SU-DHL-6 (cell line): ENCODE data around the gene NUDT3.

Experiments used
- H2AFZ ChIP-seq: fragments of 200-600 bp; sonication (generic); 2 replicates; pipeline ENCODE4 v1.6.1; 2014; ENCODE audit warnings: low read depth, mild to moderate bottlenecking, moderate library complexity, mixed read lengths, antibody characterized with exemption, low read length; ENCODE audit not compliant: severe bottlenecking
- H3F3A ChIP-seq: fragments of 200-600 bp; shearing (Covaris generic); 2 replicates; pipeline ENCODE4 v1.6.0; 2016; ENCODE audit warnings: antibody characterized with exemption, mild to moderate bottlenecking; ENCODE audit not compliant: insufficient read depth
- H3K27ac ChIP-seq: fragments of 200-600 bp; sonication (generic); 2 replicates; pipeline ENCODE4 v1.5.1; 2016; ENCODE audit warnings: low read depth, mild to moderate bottlenecking, low read length, moderate library complexity, mixed read lengths
- H3K27me3 ChIP-seq: fragments of 200-600 bp; sonication (generic), shearing (Covaris generic); 2 replicates; pipeline ENCODE4 v1.6.0; 2014; ENCODE audit warnings: mild to moderate bottlenecking, low read length
- H3K36me3 ChIP-seq: fragments of 200-600 bp; sonication (generic); 2 replicates; pipeline ENCODE4 v1.6.1; 2014; ENCODE audit warnings: mild to moderate bottlenecking, low read length, mixed read lengths
- H3K4me2 ChIP-seq: fragments of 300-600, 200-600 bp; shearing (Covaris generic), sonication (generic); 2 replicates; pipeline ENCODE4 v1.6.0; 2014; ENCODE audit warnings: low read length, low read depth, mild to moderate bottlenecking; ENCODE audit not compliant: poor library complexity, severe bottlenecking
- H3K4me3 ChIP-seq: fragments of 200-600 bp; sonication (generic); 2 replicates; pipeline ENCODE4 v1.5.1; 2014; ENCODE audit warnings: antibody characterized with exemption, low read length, mild to moderate bottlenecking, mixed read lengths; ENCODE audit not compliant: insufficient read depth, poor library complexity, severe bottlenecking
- H3K79me2 ChIP-seq: fragments of 200-600 bp; sonication (generic); 2 replicates; pipeline ENCODE4 v1.6.1; 2014; ENCODE audit warnings: mild to moderate bottlenecking, low read length, moderate library complexity; ENCODE audit not compliant: insufficient read depth
- H3K9ac ChIP-seq: fragments of 200-600 bp; sonication (generic); 2 replicates; pipeline ENCODE4 v1.7.0; 2014; ENCODE audit warnings: mild to moderate bottlenecking, low read length
- H3K9me2 ChIP-seq: fragments of 200-600 bp; sonication (generic); replicated peaks from 2 replicates; pipeline ENCODE4 v1.6.1; 2014; ENCODE audit warnings: low read length; ENCODE audit not compliant: insufficient read depth
- H3K9me3 ChIP-seq: fragments of 200-600 bp; sonication (generic); 2 replicates; pipeline ENCODE4 v1.6.1; 2014; ENCODE audit warnings: low read length, mixed read lengths; ENCODE audit not compliant: insufficient read depth
- H4K20me1 ChIP-seq: fragments of 200-600 bp; sonication (generic); 2 replicates; pipeline ENCODE4 v1.6.1; 2014; ENCODE audit warnings: low read depth, mild to moderate bottlenecking, antibody characterized with exemption, low read length, moderate library complexity, mixed read lengths
- EZH2phosphoT487 ChIP-seq: fragments of 200-600 bp; sonication (generic), shearing (Covaris generic); conservative IDR thresholded peaks from 2 replicates; pipeline ENCODE4 v1.6.1; 2018; ENCODE audit warnings: mild to moderate bottlenecking, antibody characterized with exemption, low read length, moderate library complexity, mixed read lengths
- TF ChIP-seq, protein P1 (sequence below): fragments of 200-600 bp; sonication (generic); IDR thresholded peaks from one replicate; pipeline ENCODE4 v1.5.1; 2017; ENCODE audit warnings: antibody characterized with exemption, mild to moderate bottlenecking, low read length, moderate library complexity; ENCODE audit not compliant: insufficient read depth, poor library complexity, severe bottlenecking

Gene NUDT3

DNA sequence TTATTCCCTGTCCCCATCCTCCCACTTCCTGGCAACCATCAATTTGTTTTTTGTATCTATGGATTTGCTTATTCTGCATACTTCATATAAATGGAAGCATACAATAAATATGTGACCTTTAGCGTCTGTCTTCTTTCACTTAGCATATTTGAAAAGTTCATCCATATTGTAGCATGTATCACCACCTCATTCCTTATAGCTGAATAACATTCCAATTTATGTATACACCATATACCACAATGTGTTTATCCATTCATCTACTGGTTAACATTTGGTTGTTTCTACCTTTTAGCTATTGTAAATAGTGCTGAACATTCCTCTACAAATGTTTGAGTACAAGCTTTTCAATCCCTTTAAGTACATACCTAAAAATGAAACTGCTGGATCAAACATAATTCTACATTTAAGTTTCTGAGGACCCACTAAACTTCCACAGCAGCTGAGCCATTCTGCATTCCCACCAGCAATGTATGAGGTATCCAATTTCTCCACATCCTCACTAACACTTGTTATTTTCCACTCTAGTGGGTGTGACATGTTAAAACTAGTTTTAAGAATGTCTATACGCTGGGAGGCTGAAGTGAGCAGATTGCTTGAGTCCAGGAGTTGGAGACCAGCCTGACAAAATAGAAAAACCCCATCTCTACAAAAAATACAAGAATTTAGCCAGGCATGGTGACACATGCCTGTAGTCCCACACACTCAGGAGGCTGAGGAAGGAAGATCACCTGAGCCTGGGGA, 32.9 kb downstream of the NUDT3 start:
- Histone ChIP-seq H2AFZ (no peak overlapping the region), H4K20me1 (peaks cover 21% of the 10 kb centered on the region), H3K4me3 (no peak overlapping the region), H3K79me2 (peaks cover 98% of the 10 kb centered on the region), H3K36me3 (no peaks in the 10 kb centered on the region), H3K27ac (no peak overlapping the region), H3K9me3 (no peaks in the 10 kb centered on the region), H3K4me2 (no peak overlapping the region), H3K9me2 (no peaks in the 10 kb centered on the region), H3K9ac (no peak overlapping the region), H3F3A (0 out of 2 replicates have a peak, but pooled peaks cover 12% of the 10 kb centered on the region), H3K27me3 (no peaks in the 10 kb centered on the region)
- TF ChIP-seq EZH2phosphoT487, result no peak
- TF ChIP-seq, protein P1, sequence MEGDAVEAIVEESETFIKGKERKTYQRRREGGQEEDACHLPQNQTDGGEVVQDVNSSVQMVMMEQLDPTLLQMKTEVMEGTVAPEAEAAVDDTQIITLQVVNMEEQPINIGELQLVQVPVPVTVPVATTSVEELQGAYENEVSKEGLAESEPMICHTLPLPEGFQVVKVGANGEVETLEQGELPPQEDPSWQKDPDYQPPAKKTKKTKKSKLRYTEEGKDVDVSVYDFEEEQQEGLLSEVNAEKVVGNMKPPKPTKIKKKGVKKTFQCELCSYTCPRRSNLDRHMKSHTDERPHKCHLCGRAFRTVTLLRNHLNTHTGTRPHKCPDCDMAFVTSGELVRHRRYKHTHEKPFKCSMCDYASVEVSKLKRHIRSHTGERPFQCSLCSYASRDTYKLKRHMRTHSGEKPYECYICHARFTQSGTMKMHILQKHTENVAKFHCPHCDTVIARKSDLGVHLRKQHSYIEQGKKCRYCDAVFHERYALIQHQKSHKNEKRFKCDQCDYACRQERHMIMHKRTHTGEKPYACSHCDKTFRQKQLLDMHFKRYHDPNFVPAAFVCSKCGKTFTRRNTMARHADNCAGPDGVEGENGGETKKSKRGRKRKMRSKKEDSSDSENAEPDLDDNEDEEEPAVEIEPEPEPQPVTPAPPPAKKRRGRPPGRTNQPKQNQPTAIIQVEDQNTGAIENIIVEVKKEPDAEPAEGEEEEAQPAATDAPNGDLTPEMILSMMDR, result no peak

DNA sequence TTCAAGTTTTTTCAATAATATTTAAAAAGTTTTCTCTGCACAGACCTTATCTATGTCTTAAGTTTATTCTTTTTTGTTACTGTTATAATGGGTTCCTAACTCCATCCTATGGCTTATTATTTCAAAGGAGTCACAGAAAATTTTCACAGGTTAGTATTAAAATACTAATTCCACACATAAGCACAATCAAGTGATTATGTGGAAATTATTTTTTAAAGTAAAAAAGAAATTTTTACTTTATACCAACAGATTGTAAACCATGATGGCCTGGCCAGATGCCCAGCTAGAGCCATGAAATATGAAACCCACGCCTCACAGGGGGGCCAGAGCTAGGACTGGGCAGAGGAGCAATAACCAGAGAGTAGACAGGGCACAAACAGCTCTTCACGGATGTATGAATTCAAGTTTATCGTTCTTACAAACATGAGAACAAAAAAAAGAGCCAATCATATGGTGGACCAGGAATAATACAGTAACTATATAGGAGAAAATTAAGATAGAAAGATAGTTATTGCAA, 34.0 kb downstream of the NUDT3 start:
- Histone ChIP-seq H3K9me2 (no peaks in the 10 kb centered on the region), H3K9me3 (no peaks in the 10 kb centered on the region), H3K9ac (no peak overlapping the region), H3K36me3 (no peaks in the 10 kb centered on the region), H2AFZ (no peak overlapping the region), H4K20me1 (peaks cover 21% of the 10 kb centered on the region), H3F3A (0 out of 2 replicates have a peak, but pooled peaks cover 6% of the 10 kb centered on the region), H3K4me3 (no peak overlapping the region), H3K79me2 (peaks cover 96% of the 10 kb centered on the region), H3K27ac (no peak overlapping the region), H3K4me2 (no peak overlapping the region), H3K27me3 (no peaks in the 10 kb centered on the region)
- TF ChIP-seq, protein P1, result no peak
- TF ChIP-seq EZH2phosphoT487, result no peak

DNA sequence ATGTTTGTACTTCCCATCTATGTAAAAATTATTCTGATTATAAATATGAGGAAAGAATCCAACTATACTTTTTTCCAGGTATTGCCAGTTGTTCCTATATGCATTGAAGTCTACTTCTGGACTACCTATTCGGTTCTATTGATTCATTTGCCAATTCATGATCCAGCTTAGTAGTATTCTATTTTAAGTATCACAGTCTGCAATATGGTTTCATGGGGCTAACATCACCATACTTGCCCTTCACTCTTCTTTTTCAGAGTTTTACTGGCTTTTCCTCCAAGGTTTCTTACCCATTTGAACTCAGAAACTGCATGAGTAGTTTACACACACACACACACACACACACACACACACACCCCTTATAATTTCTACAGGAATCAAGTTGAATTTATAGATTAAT, 34.5 kb downstream of the NUDT3 start:
- H3K4me3 ChIP-seq, result no peak overlapping the region
- peaks cover 96% of the 10 kb centered on the region for H3K79me2 ChIP-seq
- H3K9me3 ChIP-seq, result no peaks in the 10 kb centered on the region
- no peak for TF ChIP-seq EZH2phosphoT487
- TF ChIP-seq, protein P1, result no peak
- H4K20me1 ChIP-seq, result peaks cover 24% of the 10 kb centered on the region
- no peak overlapping the region for H3K9ac ChIP-seq
- H3K4me2 ChIP-seq, result no peak overlapping the region
- no peak overlapping the region for H2AFZ ChIP-seq
- no peaks in the 10 kb centered on the region for H3K27me3 ChIP-seq
- H3K27ac ChIP-seq, result no peak overlapping the region
- no peaks in the 10 kb centered on the region for H3K36me3 ChIP-seq
- H3F3A ChIP-seq, result peaks cover 10% of the 10 kb centered on the region; the same call in 1 of the 2 replicates
- H3K9me2 ChIP-seq, result no peaks in the 10 kb centered on the region
